HG02973 (cell line): ENCODE measurements around the gene LAMA3.
"Not testable (repeated sequence)": the region's sequence is repeated elsewhere in the genome, so short reads cannot be mapped to it uniquely, and the experiment has no call there.

Source experiments
- ATAC-seq: cut with Tn5 transposase; IDR thresholded peaks from one replicate; pipeline ENCODE4 v1.9.1; 2021; ENCODE audit warnings: moderate library complexity; ENCODE audit not compliant: unreplicated experiment

LAMA3 gene

DNA sequence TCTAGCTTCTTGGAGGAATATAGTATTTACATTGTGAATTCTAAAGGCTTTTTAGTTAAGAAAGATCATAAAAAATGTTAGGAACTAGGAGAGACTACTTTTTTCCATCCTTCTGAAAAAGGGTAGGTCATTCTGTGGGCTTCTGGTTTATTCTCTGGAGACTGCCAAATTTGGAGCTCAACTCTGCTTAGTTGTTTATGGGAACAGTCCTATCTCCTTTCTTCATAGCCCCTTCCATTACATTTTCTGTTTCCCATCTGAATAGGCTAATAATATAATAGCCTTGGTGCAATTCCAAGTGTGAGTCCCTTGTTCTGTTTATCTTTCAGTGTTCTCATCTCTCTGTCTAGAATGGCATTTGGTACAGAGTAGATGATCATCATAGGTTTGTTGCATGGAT, 15.6 kb downstream of the LAMA3 start:
- no peak for ATAC-seq

- ATAC-seq: no peak
These were observed 17.9 kb downstream of the LAMA3 start for GRCh38 chr18:23706971-23707640.

DNA sequence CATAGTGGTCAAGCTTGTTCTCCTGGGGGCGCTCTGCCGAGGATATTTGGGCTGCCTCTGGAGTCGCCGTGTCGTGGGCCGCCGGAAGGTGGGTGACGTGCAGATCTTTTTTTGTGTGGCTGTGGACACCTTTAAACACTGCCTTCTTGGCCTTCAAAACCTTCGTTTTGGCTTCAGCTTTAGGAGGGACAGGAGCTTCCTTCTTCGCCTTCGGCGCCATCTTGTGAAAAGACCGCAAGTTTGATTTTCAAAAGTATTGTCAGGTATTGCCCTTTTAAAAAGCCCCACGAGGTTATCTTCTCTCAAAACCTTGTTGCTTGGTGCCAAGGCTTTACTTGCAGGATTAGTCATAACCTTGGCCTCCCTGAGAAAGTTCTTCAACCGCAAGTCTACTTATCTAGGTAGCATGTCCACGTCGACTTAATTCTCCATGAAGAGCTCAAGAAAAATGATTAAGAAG, 20.8 kb downstream of the LAMA3 start:
- ATAC-seq: no peak

DNA sequence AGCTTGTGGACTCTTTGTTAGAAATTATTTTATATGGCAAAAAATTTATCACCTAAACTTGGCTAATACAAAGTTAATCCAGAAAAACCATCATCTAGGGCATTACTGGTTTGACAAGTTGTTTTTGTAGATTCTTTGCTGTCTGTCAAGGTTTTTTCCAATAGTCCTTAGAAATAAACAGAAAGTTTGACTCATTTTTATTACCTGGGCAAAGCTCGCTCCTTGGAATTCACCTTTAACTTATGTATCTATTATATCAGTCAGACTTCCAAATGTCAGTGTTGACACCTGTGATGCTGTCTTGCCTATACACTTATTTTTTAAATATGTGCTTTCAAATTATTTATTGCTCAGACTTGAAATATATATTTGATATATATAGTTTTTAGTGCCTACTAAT, 21.7 kb downstream of the LAMA3 start:
- ATAC-seq: no peak

DNA sequence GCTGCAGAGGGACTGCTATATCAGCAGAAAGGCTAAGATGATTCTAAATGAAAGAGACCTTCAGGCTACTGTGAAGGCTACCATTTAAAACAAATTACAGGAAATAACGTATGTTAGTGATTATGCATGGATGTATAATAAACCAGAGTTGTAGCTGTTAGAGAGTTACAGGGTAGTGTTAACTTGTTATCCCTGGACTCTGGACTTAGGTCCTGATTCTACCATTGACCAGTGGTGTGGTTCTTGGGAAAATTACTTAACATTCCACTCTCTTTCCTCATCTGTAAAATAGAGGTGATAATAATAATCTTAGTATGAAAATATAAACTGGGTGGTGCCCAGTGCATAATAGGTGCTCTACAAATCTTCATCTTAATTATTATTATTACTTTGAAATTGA, 22.2 kb downstream of the LAMA3 start:
- no peak for ATAC-seq

GRCh38 chr18:23712445-23712844, 23.2 kb downstream of the LAMA3 start:
- no peak for ATAC-seq

GRCh38 chr18:23714576-23714975, 25.3 kb downstream of the LAMA3 start:
- no peak for ATAC-seq

GRCh38 chr18:23716079-23716478, 26.8 kb downstream of the LAMA3 start:
- not testable (repeated sequence) for ATAC-seq

DNA sequence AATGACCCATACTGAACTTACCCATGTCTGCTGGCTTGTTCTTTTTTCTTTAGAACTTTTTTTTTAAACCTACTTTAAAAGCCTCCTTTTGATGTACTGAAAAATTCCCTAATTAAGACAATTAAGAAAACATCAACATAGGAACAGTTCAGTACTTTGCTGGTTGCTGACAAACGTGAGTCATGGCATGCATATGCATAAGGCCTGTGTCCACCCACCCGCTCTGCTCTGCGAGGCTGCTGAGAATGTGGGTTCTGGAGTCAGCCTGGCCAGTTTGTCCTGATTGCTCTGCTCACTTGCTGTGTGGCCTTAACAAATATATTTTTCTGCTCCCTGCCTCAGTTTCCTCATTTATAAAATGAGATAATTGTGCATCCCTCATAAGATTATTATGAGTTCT, 27.3 kb downstream of the LAMA3 start:
- ATAC-seq: no peak

- no peak for ATAC-seq
These were observed 27.7 kb downstream of the LAMA3 start for GRCh38 chr18:23716966-23717365.

DNA sequence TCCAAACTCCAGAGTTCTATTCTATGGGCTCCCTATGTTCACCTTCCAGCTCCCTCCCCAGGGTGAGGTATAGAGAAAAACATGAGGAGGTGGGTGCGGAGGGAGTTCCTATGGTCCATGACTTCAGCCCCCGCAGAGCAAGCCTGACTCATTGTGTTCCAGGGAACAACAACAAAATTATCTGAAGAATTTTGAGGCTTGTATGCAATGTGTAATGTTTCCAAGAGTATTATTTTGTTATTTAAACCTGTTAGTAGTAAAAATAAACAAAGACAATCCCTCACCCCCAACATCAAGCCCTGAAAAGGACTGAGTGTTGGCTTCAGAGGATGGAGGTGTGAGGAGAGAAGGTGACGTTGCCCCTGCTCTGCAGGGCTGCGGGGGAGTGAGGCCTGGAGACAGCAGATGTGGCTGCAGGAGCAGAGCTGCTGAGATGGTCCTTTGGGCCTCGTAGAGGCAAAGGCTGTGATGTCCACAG, 29.0 kb downstream of the LAMA3 start:
- ATAC-seq: no peak

- no peak for ATAC-seq
These were observed 29.5 kb downstream of the LAMA3 start for GRCh38 chr18:23718731-23719130.

DNA sequence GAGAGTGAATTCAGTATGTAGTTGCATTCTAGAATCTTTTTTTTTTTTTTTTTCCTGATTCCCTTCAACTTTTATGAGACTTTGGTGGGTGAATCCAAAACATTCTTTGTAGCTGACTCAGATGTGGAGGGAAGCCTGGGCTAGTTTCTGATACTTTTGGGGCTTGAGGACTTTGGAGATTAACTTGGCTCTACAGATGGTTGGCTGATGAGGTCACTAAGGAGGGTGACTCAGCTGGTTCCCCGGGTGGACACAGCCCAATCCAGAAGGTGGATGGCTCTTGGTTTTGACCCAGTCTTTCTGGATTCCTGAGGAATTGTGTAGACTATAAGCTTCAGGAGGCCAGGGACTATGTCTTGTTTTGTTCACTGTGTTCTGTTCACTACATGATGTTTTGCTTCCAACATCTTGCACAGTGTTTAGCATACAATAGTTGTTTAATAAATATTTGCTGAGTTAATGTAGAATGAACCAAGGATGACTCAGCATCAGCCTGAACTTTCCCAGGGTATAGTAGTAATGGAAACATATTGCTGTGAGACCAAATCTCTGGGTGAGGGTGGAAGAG, 30.5 kb downstream of the LAMA3 start:
- ATAC-seq: no peak

- ATAC-seq: no peak
These were observed 32.6 kb downstream of the LAMA3 start for GRCh38 chr18:23721696-23722480.

DNA sequence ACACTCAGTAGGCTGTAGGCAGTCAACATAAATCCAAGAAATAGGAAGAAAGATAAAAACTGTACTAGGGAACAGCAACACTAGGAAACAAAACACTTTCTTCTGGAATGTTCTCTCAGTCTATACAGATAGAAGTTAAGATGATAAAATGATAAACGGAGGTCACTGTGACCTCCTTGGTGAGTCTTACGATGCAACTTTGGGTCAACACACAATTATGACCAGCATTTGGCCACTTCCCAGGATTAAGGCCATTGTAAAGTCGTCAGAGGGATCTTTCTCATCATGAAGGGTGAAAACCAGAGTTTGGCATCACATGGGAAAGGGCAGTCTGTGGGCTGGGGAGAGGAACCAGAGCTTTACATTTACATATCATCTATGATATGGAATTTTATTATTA, 33.4 kb downstream of the LAMA3 start:
- ATAC-seq: no peak

- ATAC-seq: no peak
These were observed 33.9 kb downstream of the LAMA3 start for GRCh38 chr18:23723121-23723520.

DNA sequence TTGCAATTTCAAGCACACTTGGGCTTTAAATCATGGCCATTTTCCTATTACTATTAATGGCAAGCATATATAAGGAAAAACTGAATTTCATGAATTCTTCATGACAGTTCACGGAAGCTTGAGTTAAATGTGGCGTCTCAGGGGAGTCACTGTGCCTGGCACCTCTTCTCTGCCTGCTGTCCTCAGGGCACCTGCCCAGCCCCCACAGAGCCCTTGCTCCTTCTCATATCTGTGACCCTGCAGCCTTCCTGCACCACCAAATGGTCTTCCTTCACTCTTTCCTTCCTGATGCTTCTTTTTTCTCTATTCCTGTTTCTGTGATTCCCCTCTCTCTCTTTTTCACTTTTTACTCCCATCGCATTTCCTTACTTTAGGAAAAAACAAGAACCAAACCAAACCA, 35.4 kb downstream of the LAMA3 start:
- no peak for ATAC-seq

GRCh38 chr18:23725351-23725750, 36.1 kb downstream of the LAMA3 start:
- ATAC-seq: no peak

- ATAC-seq: no peak
These were observed 36.8 kb downstream of the LAMA3 start for GRCh38 chr18:23725827-23726661.

DNA sequence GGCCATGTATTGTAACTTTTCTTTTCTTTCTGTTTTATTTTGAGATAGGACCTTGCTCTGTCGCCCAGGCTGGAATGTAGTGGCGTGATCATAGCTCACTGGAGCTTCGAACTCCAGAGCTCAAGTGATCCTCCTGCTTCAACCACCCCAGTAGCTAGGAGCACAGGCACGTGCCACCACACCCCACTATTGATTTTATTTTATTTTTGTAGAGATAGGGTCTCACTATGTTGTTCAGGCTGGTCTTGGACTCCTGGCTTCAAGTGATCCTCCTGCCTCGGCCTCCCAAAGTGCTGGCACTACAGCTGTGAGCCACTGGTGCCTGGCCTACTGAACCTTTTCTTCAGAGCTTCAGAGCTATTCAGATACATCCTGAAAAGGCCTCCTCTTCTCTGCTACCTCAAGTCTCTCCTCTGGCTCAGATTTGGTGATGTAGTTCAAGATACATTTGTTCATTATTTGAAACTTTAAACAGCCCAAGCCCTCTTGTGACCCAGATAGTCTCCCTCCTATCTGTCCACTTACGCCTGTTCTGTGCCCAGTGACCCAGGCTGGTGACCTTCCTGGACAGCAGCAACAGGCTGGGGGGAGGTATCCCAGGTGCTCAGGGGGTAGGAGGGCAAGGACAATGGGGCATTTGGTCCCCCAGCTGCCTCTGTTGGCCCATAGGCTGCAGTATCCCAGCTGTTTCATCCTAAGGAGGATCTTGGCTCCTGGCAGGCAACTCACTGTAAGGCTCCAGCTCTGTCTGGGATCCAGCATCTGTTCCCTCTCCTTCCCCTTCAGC, 38.6 kb downstream of the LAMA3 start:
- no peak for ATAC-seq
